Liver (tissue), 3 donors: ENCODE measurements around the gene KRT75.

Source experiments
- EGR1 ChIP-seq, 2 donors: IDR thresholded peaks; 2 replicates each; pipeline ENCODE4 v1.6.1; 2016 to 2018; ENCODE audit warnings: antibody characterized with exemption in 2 of 2, low read depth in 2 of 2
- GABPA ChIP-seq, 2 donors: IDR thresholded peaks in 1 of 2; conservative IDR thresholded peaks in 1 of 2; 2 replicates each; pipeline ENCODE4 v1.6.1; 2016; ENCODE audit warnings: antibody characterized with exemption in 2 of 2, mild to moderate bottlenecking in 1 of 2, moderate library complexity in 1 of 2
- JUND ChIP-seq, 2 donors: IDR thresholded peaks; 2 replicates each; pipeline ENCODE4 v1.6.1; 2016; ENCODE audit warnings: antibody characterized with exemption in 2 of 2
- RAD21 ChIP-seq, 2 donors: IDR thresholded peaks; 2 replicates each; pipeline ENCODE4 v1.6.1; 2016; ENCODE audit warnings: antibody characterized with exemption in 2 of 2, mild to moderate bottlenecking in 2 of 2
- SP1 ChIP-seq: IDR thresholded peaks from 2 replicates; pipeline ENCODE4 v1.6.1; 2018; ENCODE audit warnings: antibody characterized with exemption, mild to moderate bottlenecking
- TAF1 ChIP-seq: conservative IDR thresholded peaks from 2 replicates; pipeline ENCODE4 v1.6.1; 2016; ENCODE audit warnings: antibody characterized with exemption, mild to moderate bottlenecking
- TF ChIP-seq, protein P1 (sequence below): fragments of 150-350 bp; IDR thresholded peaks from 2 replicates; pipeline ENCODE4 v1.5.1; 2017; ENCODE audit warnings: improper control_type of control experiment, low read depth, low read length; ENCODE audit not compliant: missing input control
- TF ChIP-seq, protein P2 (sequence below): IDR thresholded peaks from 2 replicates; pipeline ENCODE4 v1.6.1; 2016; ENCODE audit warnings: antibody characterized with exemption
- TF ChIP-seq, protein P3 (sequence below): IDR thresholded peaks from 2 replicates; pipeline ENCODE4 v1.6.1; 2016; ENCODE audit warnings: antibody characterized with exemption
- TF ChIP-seq, protein P4 (sequence below): IDR thresholded peaks from 2 replicates; pipeline ENCODE4 v1.6.1; 2016; ENCODE audit warnings: antibody characterized with exemption
- donor health status: healthy.
- donor health status: healthy.

DNA sequence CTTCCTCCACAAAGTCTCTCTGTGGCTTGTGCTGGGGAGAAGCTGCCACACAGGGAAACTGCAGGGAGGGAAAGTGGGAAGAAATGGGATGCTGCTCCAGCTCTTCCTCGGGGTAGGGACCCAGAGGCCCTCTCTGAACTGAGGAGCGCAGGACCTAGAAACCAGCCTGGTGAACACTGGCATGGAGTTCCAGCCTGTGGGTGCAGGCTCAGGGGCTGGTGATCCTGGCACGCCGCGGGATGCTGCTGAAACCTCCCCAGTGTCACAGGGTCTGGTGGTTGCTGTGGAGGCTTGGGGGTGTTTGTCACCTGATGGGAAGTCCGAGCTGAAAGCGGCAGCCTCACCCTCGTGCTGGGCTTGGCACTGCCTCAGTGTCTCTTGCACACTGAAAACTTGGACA lies 5.2 kb upstream of the KRT75 start:
- TF ChIP-seq, protein P1, sequence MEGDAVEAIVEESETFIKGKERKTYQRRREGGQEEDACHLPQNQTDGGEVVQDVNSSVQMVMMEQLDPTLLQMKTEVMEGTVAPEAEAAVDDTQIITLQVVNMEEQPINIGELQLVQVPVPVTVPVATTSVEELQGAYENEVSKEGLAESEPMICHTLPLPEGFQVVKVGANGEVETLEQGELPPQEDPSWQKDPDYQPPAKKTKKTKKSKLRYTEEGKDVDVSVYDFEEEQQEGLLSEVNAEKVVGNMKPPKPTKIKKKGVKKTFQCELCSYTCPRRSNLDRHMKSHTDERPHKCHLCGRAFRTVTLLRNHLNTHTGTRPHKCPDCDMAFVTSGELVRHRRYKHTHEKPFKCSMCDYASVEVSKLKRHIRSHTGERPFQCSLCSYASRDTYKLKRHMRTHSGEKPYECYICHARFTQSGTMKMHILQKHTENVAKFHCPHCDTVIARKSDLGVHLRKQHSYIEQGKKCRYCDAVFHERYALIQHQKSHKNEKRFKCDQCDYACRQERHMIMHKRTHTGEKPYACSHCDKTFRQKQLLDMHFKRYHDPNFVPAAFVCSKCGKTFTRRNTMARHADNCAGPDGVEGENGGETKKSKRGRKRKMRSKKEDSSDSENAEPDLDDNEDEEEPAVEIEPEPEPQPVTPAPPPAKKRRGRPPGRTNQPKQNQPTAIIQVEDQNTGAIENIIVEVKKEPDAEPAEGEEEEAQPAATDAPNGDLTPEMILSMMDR = no peak
- no peak for TF ChIP-seq GABPA (IDR thresholded peaks at IDR 0.05 in 1 of 2, conservative IDR thresholded peaks at IDR 0.05 in 1 of 2)
- TF ChIP-seq, protein P2, sequence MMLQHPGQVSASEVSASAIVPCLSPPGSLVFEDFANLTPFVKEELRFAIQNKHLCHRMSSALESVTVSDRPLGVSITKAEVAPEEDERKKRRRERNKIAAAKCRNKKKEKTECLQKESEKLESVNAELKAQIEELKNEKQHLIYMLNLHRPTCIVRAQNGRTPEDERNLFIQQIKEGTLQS = no peak
- TF ChIP-seq EGR1 (IDR thresholded peaks at IDR 0.05; ENCODE audit: low read depth in 2 of 2) = no peak
- TF ChIP-seq, protein P3, sequence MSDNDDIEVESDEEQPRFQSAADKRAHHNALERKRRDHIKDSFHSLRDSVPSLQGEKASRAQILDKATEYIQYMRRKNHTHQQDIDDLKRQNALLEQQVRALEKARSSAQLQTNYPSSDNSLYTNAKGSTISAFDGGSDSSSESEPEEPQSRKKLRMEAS = no peak
- no peak for TF ChIP-seq TAF1
- TF ChIP-seq, protein P4, sequence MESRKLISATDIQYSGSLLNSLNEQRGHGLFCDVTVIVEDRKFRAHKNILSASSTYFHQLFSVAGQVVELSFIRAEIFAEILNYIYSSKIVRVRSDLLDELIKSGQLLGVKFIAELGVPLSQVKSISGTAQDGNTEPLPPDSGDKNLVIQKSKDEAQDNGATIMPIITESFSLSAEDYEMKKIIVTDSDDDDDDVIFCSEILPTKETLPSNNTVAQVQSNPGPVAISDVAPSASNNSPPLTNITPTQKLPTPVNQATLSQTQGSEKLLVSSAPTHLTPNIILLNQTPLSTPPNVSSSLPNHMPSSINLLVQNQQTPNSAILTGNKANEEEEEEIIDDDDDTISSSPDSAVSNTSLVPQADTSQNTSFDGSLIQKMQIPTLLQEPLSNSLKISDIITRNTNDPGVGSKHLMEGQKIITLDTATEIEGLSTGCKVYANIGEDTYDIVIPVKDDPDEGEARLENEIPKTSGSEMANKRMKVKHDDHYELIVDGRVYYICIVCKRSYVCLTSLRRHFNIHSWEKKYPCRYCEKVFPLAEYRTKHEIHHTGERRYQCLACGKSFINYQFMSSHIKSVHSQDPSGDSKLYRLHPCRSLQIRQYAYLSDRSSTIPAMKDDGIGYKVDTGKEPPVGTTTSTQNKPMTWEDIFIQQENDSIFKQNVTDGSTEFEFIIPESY = no peak
- TF ChIP-seq RAD21 (IDR thresholded peaks at IDR 0.05) = no peak
- no peak for TF ChIP-seq SP1
- TF ChIP-seq JUND (IDR thresholded peaks at IDR 0.05) = no peak
